Measurements from ENCODE around the gene PNMA6F.
"Not testable (repeated sequence)": the region's sequence is repeated elsewhere in the genome, so short reads cannot be mapped to it uniquely, and the experiment has no call there.

GRCh38 chrX:153272584-153272983 is 49.0 kb downstream of the PNMA6F start:
- TF ChIP-seq POLR2A, CTCF (IDR thresholded peaks at IDR 0.05): not testable (repeated sequence)

All from upper lobe of left lung (tissue), 4 donors.